ENCODE results near the gene AKAP9.
"Not testable (repeated sequence)": the region's sequence is repeated elsewhere in the genome, so short reads cannot be mapped to it uniquely, and the experiment has no call there.

Gene AKAP9

DNA sequence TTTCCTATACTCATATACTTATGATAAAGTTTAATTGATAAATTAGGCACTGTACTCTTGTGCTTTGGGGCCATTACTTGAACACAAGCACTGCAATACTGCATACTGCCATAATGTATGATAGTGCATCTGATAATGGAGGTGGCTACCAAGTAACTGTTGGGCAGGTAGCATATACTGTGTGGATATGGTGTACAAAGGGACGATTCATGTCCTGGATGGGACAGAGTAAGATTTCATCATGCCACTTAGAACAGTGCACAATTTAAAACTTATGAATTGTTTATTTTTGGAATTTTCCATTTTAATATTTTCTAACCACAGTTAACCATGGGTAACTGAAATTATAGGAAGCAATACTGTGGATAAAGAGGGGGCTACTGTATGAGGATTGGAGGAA, 38.9 kb downstream of the AKAP9 start:
- H3K23ac ChIP-seq (ENCODE audit: low read length) = no peak overlapping the region
- H3K4ac ChIP-seq (ENCODE audit: low read depth, low read length) = no peak overlapping the region
- H3K27ac ChIP-seq (ENCODE audit: low read depth, low read length) = no peak overlapping the region
- no peaks in the 10 kb centered on the region for H3K4me1 ChIP-seq (ENCODE audit: control insufficient read depth in 1 of 2, insufficient read depth in 2 of 2, low read length in 2 of 2)
- H3K9me3 ChIP-seq (ENCODE audit: insufficient read depth, low read depth, low read length) = no peaks in the 10 kb centered on the region
- no peaks in the 10 kb centered on the region for H3K27me3 ChIP-seq (ENCODE audit: insufficient read depth, low read length)
- H3K36me3 ChIP-seq (ENCODE audit: control insufficient read depth in 1 of 2, insufficient read depth in 2 of 2, low read length in 2 of 2) = peaks cover 0 to 1% of the 10 kb centered on the region in 2 experiments
- no peak overlapping the region for H4K91ac ChIP-seq (ENCODE audit: low read depth, low read length)
- H3K4me3 ChIP-seq (ENCODE audit: low read depth, low read length) = no peak overlapping the region
- H3K79me1 ChIP-seq (ENCODE audit: low read length) = no peaks in the 10 kb centered on the region
- no peak overlapping the region for H3K4me2 ChIP-seq (ENCODE audit: low read length)
- no peak overlapping the region for H3K18ac ChIP-seq (ENCODE audit: low read length)
- no peak overlapping the region for H2BK5ac ChIP-seq (ENCODE audit: low read depth, low read length, poor library complexity)
- WGBS (ENCODE audit: extremely low coverage, insufficient coverage, insufficient read length) = no CpG with 5 or more reads among the region's 1 CpG
- H3K79me2 ChIP-seq (ENCODE audit: control insufficient read depth, insufficient read depth, low read length, poor library complexity) = no peaks in the 10 kb centered on the region
- H4K12ac ChIP-seq (ENCODE audit: low read depth, low read length) = no peak overlapping the region
- DNase-seq = no peak
- no peak overlapping the region for H2AFZ ChIP-seq (ENCODE audit: insufficient read depth, low read length, poor library complexity)
- no peak overlapping the region for H4K8ac ChIP-seq (ENCODE audit: low read depth, low read length)
- no peak overlapping the region for H3K9ac ChIP-seq (ENCODE audit: low read length)
- H2AK5ac ChIP-seq (ENCODE audit: low read length) = no peak overlapping the region
- no peak overlapping the region for H3K14ac ChIP-seq (ENCODE audit: low read length)
- no peak overlapping the region for H2BK12ac ChIP-seq (ENCODE audit: low read length)
- H2BK120ac ChIP-seq (ENCODE audit: insufficient read depth, low read length, poor library complexity) = no peak overlapping the region

DNA sequence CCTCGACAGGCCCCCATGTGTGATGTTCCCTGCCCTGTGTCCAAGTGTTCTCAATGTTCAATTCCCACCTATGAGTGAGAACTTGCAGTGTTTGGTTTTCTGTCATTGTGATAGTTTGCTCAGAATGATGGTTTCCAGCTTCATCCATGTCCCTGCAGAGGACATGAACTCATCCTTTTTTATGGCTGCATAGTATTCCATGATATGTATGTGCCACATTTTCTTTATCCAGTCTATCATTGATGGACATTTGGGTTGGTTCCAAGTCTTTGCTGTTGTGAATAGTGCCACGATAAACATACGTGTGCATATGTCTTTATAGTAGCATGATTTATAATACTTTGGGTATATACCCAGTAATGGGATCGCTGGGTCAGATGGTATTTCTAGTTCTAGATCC, 41.7 kb downstream of the AKAP9 start:
- H3K4me1 ChIP-seq (ENCODE audit: control insufficient read depth in 1 of 2, insufficient read depth in 2 of 2, low read length in 2 of 2); DNase-seq: not testable (repeated sequence)
- WGBS (ENCODE audit: extremely low coverage, insufficient coverage, insufficient read length) = no CpG with 5 or more reads among the region's 4 CpGs

DNA sequence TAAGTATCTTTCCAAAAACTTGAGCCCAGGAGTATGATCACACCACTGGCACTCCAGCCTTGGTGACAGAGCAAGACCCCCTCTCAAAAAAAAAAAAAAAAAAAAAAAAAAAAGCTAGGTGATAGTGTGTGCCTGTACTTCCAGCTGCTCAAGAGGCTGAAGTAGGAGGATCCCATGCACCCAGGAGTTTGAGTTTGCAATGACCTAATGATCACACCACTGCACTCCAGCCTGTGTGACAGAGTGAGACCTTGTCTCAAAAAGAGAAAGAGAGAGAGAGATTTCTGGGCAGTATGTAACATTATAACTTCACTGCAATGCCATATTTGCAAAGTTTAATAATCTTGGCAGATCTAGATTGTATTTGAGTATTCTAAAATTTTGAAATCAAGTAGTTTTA, 47.6 kb downstream of the AKAP9 start:
- H3K4ac ChIP-seq (ENCODE audit: low read depth, low read length) = no peak overlapping the region
- H3K79me2 ChIP-seq (ENCODE audit: control insufficient read depth, insufficient read depth, low read length, poor library complexity) = no peaks in the 10 kb centered on the region
- H3K27me3 ChIP-seq (ENCODE audit: insufficient read depth, low read length) = no peaks in the 10 kb centered on the region
- H4K8ac ChIP-seq (ENCODE audit: low read depth, low read length) = no peak overlapping the region
- no peak overlapping the region for H2BK5ac ChIP-seq (ENCODE audit: low read depth, low read length, poor library complexity)
- no peak for DNase-seq
- no peak overlapping the region for H2AFZ ChIP-seq (ENCODE audit: insufficient read depth, low read length, poor library complexity)
- no peak overlapping the region for H3K9ac ChIP-seq (ENCODE audit: low read length)
- no peaks in the 10 kb centered on the region for H3K4me1 ChIP-seq (ENCODE audit: control insufficient read depth in 1 of 2, insufficient read depth in 2 of 2, low read length in 2 of 2)
- H2BK12ac ChIP-seq (ENCODE audit: low read length) = no peak overlapping the region
- H4K91ac ChIP-seq (ENCODE audit: low read depth, low read length) = no peak overlapping the region
- no peak overlapping the region for H3K14ac ChIP-seq (ENCODE audit: low read length)
- H2BK120ac ChIP-seq (ENCODE audit: insufficient read depth, low read length, poor library complexity) = no peak overlapping the region
- H3K36me3 ChIP-seq (ENCODE audit: control insufficient read depth in 1 of 2, insufficient read depth in 2 of 2, low read length in 2 of 2) = peaks cover 4 to 5% of the 10 kb centered on the region in 2 experiments
- H3K4me2 ChIP-seq (ENCODE audit: low read length) = no peak overlapping the region
- no peak overlapping the region for H3K4me3 ChIP-seq (ENCODE audit: low read depth, low read length)
- H3K9me3 ChIP-seq (ENCODE audit: insufficient read depth, low read depth, low read length) = no peaks in the 10 kb centered on the region
- H2AK5ac ChIP-seq (ENCODE audit: low read length) = no peak overlapping the region
- no peak overlapping the region for H3K23ac ChIP-seq (ENCODE audit: low read length)
- H3K27ac ChIP-seq (ENCODE audit: low read depth, low read length) = no peak overlapping the region
- no peaks in the 10 kb centered on the region for H3K79me1 ChIP-seq (ENCODE audit: low read length)
- no peak overlapping the region for H3K18ac ChIP-seq (ENCODE audit: low read length)
- no peak overlapping the region for H4K12ac ChIP-seq (ENCODE audit: low read depth, low read length)

More for the DNA sequence above, 41.7 kb downstream of the AKAP9 start:
- H2AFZ ChIP-seq (ENCODE audit: insufficient read depth, low read length, poor library complexity); H3K18ac ChIP-seq (ENCODE audit: low read length); H3K9ac ChIP-seq (ENCODE audit: low read length); H3K4ac ChIP-seq (ENCODE audit: low read depth, low read length); H2BK12ac ChIP-seq (ENCODE audit: low read length); H4K12ac ChIP-seq (ENCODE audit: low read depth, low read length); H3K79me2 ChIP-seq (ENCODE audit: control insufficient read depth, insufficient read depth, low read length, poor library complexity); H3K27me3 ChIP-seq (ENCODE audit: insufficient read depth, low read length); H2BK120ac ChIP-seq (ENCODE audit: insufficient read depth, low read length, poor library complexity); H2BK5ac ChIP-seq (ENCODE audit: low read depth, low read length, poor library complexity); H4K8ac ChIP-seq (ENCODE audit: low read depth, low read length); H3K4me3 ChIP-seq (ENCODE audit: low read depth, low read length); H3K14ac ChIP-seq (ENCODE audit: low read length); H3K4me2 ChIP-seq (ENCODE audit: low read length); H3K36me3 ChIP-seq (ENCODE audit: control insufficient read depth in 1 of 2, insufficient read depth in 2 of 2, low read length in 2 of 2); H3K9me3 ChIP-seq (ENCODE audit: insufficient read depth, low read depth, low read length); H3K23ac ChIP-seq (ENCODE audit: low read length); H3K27ac ChIP-seq (ENCODE audit: low read depth, low read length); H3K79me1 ChIP-seq (ENCODE audit: low read length); H2AK5ac ChIP-seq (ENCODE audit: low read length); H4K91ac ChIP-seq (ENCODE audit: low read depth, low read length): not testable (repeated sequence)

DNA sequence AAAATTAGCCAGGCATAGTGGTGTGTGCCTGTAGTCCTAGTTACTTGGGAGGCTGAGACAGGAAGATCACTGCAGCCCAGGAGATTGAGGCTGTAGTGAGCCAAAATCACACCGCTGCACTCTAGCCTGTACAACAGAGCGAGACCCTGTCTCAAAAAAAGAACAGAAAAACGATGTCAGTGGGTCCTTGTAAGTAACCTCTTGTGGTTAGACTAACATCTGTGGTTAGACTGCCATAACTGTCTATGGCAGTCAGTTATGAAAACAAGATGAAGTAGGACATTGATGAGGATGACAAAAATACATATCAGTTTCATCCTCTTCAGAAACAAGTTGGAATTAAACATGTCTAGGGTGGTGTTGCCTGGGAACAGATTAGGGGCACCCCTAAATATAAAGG, 53.3 kb downstream of the AKAP9 start:
- H2BK5ac ChIP-seq (ENCODE audit: low read depth, low read length, poor library complexity) = no peak overlapping the region
- H2BK12ac ChIP-seq (ENCODE audit: low read length) = no peak overlapping the region
- no peak overlapping the region for H4K8ac ChIP-seq (ENCODE audit: low read depth, low read length)
- H3K14ac ChIP-seq (ENCODE audit: low read length) = no peak overlapping the region
- no peak overlapping the region for H3K4me3 ChIP-seq (ENCODE audit: low read depth, low read length)
- H3K79me1 ChIP-seq (ENCODE audit: low read length) = no peaks in the 10 kb centered on the region
- H3K18ac ChIP-seq (ENCODE audit: low read length) = no peak overlapping the region
- no peak for DNase-seq
- H4K91ac ChIP-seq (ENCODE audit: low read depth, low read length) = no peak overlapping the region
- H3K9me3 ChIP-seq (ENCODE audit: insufficient read depth, low read depth, low read length) = no peaks in the 10 kb centered on the region
- no peak overlapping the region for H3K4ac ChIP-seq (ENCODE audit: low read depth, low read length)
- no peaks in the 10 kb centered on the region for H3K79me2 ChIP-seq (ENCODE audit: control insufficient read depth, insufficient read depth, low read length, poor library complexity)
- H3K36me3 ChIP-seq (ENCODE audit: control insufficient read depth in 1 of 2, insufficient read depth in 2 of 2, low read length in 2 of 2) = peaks cover 8 to 18% of the 10 kb centered on the region in 2 experiments
- H3K27me3 ChIP-seq (ENCODE audit: insufficient read depth, low read length) = no peaks in the 10 kb centered on the region
- H2BK120ac ChIP-seq (ENCODE audit: insufficient read depth, low read length, poor library complexity) = no peak overlapping the region
- no peak overlapping the region for H4K12ac ChIP-seq (ENCODE audit: low read depth, low read length)
- WGBS (ENCODE audit: extremely low coverage, insufficient coverage, insufficient read length) = no CpG with 5 or more reads among the region's 3 CpGs
- H3K27ac ChIP-seq (ENCODE audit: low read depth, low read length) = no peak overlapping the region
- H3K9ac ChIP-seq (ENCODE audit: low read length) = no peak overlapping the region
- no peak overlapping the region for H3K4me2 ChIP-seq (ENCODE audit: low read length)
- no peak overlapping the region for H2AK5ac ChIP-seq (ENCODE audit: low read length)
- no peak overlapping the region for H2AFZ ChIP-seq (ENCODE audit: insufficient read depth, low read length, poor library complexity)
- no peak overlapping the region for H3K23ac ChIP-seq (ENCODE audit: low read length)
- no peaks in the 10 kb centered on the region for H3K4me1 ChIP-seq (ENCODE audit: control insufficient read depth in 1 of 2, insufficient read depth in 2 of 2, low read length in 2 of 2)

Data from trophoblast cell (in vitro differentiated cells and primary cell).